ENCODE data around the gene LRCH4.

LRCH4 gene

DNA sequence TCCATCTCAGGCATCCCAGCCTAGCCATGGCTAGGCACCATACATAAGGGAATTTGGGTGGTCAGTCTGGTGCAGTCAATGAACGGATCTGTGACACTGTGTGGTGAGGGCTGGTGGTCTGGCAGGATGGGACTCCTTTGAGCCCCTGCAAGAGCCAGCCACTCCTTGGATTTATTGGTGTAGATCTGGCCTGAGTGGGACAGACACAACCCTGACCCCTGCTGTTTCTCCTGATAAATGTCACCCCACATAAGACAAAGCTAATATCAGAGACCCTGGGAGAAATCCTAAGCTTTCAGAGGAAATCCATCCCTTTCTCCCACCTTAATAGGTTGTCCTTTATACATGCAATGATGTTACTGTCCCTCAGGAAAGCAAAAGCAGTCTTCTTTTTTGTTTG lies 2.5 kb upstream of the LRCH4 start:
- H3K36me3 ChIP-seq (replicated peaks in 1 of 2; ENCODE audit: control insufficient read depth in 2 of 2, insufficient read depth in 2 of 2, low read length in 2 of 2), result peaks cover 0 to 5% of the 10 kb centered on the region in 2 donors
- no peak overlapping the region for H4K91ac ChIP-seq (ENCODE audit: low read depth, low read length, poor library complexity)
- no peak overlapping the region for H3K9ac ChIP-seq (ENCODE audit: low read depth, low read length, poor library complexity)
- no peak overlapping the region for H2BK12ac ChIP-seq (ENCODE audit: low read length)
- WGBS, 2 donors (ENCODE audit: extremely low coverage in 2 of 2, insufficient read length in 2 of 2, insufficient replicate concordance in 1 of 2), result no CpG with 5 or more reads among the region's 1 CpG
- no peak overlapping the region for H3K23ac ChIP-seq (ENCODE audit: low read depth, low read length, poor library complexity)
- H3K4me3 ChIP-seq (ENCODE audit: low read length in 2 of 2), result no peak overlapping the region
- H2BK15ac ChIP-seq (ENCODE audit: low read length), result no peak overlapping the region
- H2AK5ac ChIP-seq (ENCODE audit: low read depth, low read length), result no peak overlapping the region
- no peak overlapping the region for H3K4ac ChIP-seq (ENCODE audit: low read length)
- H3K4me1 ChIP-seq (ENCODE audit: control insufficient read depth in 2 of 2, insufficient read depth in 1 of 2, low read depth in 1 of 2, low read length in 2 of 2), result peaks cover 22 to 32% of the 10 kb centered on the region in 2 donors
- H4K8ac ChIP-seq (ENCODE audit: low read depth, low read length), result no peak overlapping the region
- H2BK5ac ChIP-seq (ENCODE audit: low read length), result no peak overlapping the region
- DNase-seq (ENCODE audit: low spot score), result no peak
- H3K27me3 ChIP-seq (ENCODE audit: control insufficient read depth in 3 of 3, insufficient read depth in 3 of 3, low read depth in 1 of 3, low read length in 3 of 3), result no peaks in the 10 kb centered on the region
- no peaks in the 10 kb centered on the region for H3K9me3 ChIP-seq (replicated peaks in 1 of 2; ENCODE audit: control insufficient read depth in 2 of 2, insufficient read depth in 1 of 2, low read depth in 1 of 2, low read length in 2 of 2)
- no peak overlapping the region for H3K14ac ChIP-seq (ENCODE audit: low read length)
- peaks cover 3% of the 10 kb centered on the region for H3K79me1 ChIP-seq (ENCODE audit: low read depth, low read length)
- peak overlapping the region; percentile 11 for H3K27ac ChIP-seq (replicated peaks; ENCODE audit: low read length)
- H3K18ac ChIP-seq (ENCODE audit: low read length), result no peak overlapping the region
- no peak overlapping the region for H2BK120ac ChIP-seq (ENCODE audit: low read depth, low read length)
- no peak overlapping the region for H2AFZ ChIP-seq (ENCODE audit: low read length)
- H3K4me2 ChIP-seq (ENCODE audit: insufficient read depth, low read length, poor library complexity, severe bottlenecking), result no peak overlapping the region

DNA sequence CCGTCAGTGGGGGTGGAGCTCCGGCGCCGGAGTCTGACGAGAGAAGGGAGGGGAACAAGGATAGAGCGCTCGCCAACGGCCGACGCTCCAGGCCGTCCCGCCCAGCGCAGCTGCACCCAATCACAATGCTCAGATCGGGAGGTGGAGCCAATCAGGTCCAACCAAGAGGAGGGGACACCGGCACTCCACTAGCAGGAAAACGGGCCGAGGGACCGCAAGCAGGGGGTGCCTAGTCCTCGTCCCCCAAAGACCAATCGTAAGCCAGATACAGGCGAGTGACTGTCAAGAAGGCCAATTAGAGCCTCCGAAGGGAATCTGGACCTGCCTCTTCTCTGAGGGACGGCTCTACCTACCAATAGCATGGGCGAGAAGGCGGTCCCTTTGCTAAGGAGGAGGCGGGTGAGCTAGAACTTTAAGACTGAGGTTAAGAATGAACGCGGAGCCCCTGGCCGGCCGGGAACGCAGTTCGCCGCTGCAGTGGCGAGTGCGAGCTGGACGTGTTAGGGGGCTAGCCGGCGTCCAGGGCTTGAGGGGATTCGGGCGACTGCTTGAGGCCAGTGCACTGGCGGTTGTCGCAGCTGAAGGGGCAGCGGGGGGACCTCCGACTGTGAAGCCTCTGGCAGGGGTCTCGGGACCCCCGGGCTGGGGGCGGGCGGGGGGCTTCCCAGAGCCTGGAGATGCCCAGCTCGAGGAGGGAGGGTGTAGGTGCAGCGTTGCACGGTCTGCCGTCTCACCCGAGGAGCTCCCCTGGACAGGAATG lies 517 bp upstream of the LRCH4 start, which contains the start of gene FBXO24:
TSS of gene FBXO24 (plus strand) at position 63 of the 760 bp plus-strand sequence. CDS start at position 361, 298 bp downstream.
- peak within 1 kb of the TSS; percentile 99 for H3K23ac ChIP-seq (ENCODE audit: low read depth, low read length, poor library complexity)
- H4K8ac ChIP-seq (ENCODE audit: low read depth, low read length), result no peak within 1 kb of the TSS
- H2BK12ac ChIP-seq (ENCODE audit: low read length), result no peak within 1 kb of the TSS
- H2BK15ac ChIP-seq (ENCODE audit: low read length), result peak within 1 kb of the TSS; percentile 86
- peak within 1 kb of the TSS; percentile 91 for H2BK5ac ChIP-seq (ENCODE audit: low read length)
- peak within 1 kb of the TSS; percentile 82 for H2AFZ ChIP-seq (ENCODE audit: low read length)
- H3K4me2 ChIP-seq (ENCODE audit: insufficient read depth, low read length, poor library complexity, severe bottlenecking), result peak within 1 kb of the TSS; percentile 97
- H3K27me3 ChIP-seq (ENCODE audit: control insufficient read depth in 3 of 3, insufficient read depth in 3 of 3, low read depth in 1 of 3, low read length in 3 of 3), result no peaks in the 10 kb centered on the region
- no CpG with 5 or more reads among the region's 53 CpGs for WGBS, 2 donors (ENCODE audit: extremely low coverage in 2 of 2, insufficient read length in 2 of 2, insufficient replicate concordance in 1 of 2)
- H2BK120ac ChIP-seq (ENCODE audit: low read depth, low read length), result peak within 1 kb of the TSS; percentile 47
- peaks cover 3% of the 10 kb centered on the region for H3K79me1 ChIP-seq (ENCODE audit: low read depth, low read length)
- H2AK5ac ChIP-seq (ENCODE audit: low read depth, low read length), result peak within 1 kb of the TSS; percentile 73
- H3K14ac ChIP-seq (ENCODE audit: low read length), result peak within 1 kb of the TSS; percentile 85
- H4K91ac ChIP-seq (ENCODE audit: low read depth, low read length, poor library complexity), result no peak within 1 kb of the TSS
- peaks cover 9 to 24% of the 10 kb centered on the region in 2 donors for H3K36me3 ChIP-seq (replicated peaks in 1 of 2; ENCODE audit: control insufficient read depth in 2 of 2, insufficient read depth in 2 of 2, low read length in 2 of 2)
- no peak within 1 kb of the TSS for H3K4ac ChIP-seq (ENCODE audit: low read length)
- peak within 1 kb of the TSS; percentile 88 for H3K27ac ChIP-seq (replicated peaks; ENCODE audit: low read length)
- peak within 1 kb of the TSS; percentile 91 to 97 for H3K4me3 ChIP-seq (ENCODE audit: low read length in 2 of 2)
- H3K4me1 ChIP-seq (ENCODE audit: control insufficient read depth in 2 of 2, insufficient read depth in 1 of 2, low read depth in 1 of 2, low read length in 2 of 2), result peaks cover 25 to 32% of the 10 kb centered on the region in 2 donors
- peak; percentile 100 for DNase-seq (ENCODE audit: low spot score)
- no peaks in the 10 kb centered on the region for H3K9me3 ChIP-seq (replicated peaks in 1 of 2; ENCODE audit: control insufficient read depth in 2 of 2, insufficient read depth in 1 of 2, low read depth in 1 of 2, low read length in 2 of 2)
- H3K18ac ChIP-seq (ENCODE audit: low read length), result peak within 1 kb of the TSS; percentile 99
- peak within 1 kb of the TSS; percentile 99 for H3K9ac ChIP-seq (ENCODE audit: low read depth, low read length, poor library complexity)

- H3K4me1 ChIP-seq (ENCODE audit: control insufficient read depth in 2 of 2, insufficient read depth in 1 of 2, low read depth in 1 of 2, low read length in 2 of 2), result peaks cover 25% of the 10 kb centered on the region in 2 donors
- peak overlapping the region; percentile 63 for H2AK5ac ChIP-seq (ENCODE audit: low read depth, low read length)
- peak overlapping the region; percentile 56 for H3K9ac ChIP-seq (ENCODE audit: low read depth, low read length, poor library complexity)
- no peak overlapping the region for H2BK12ac ChIP-seq (ENCODE audit: low read length)
- peak overlapping the region; percentile 62 for H3K18ac ChIP-seq (ENCODE audit: low read length)
- no peak overlapping the region for H2BK120ac ChIP-seq (ENCODE audit: low read depth, low read length)
- peaks cover 0 to 5% of the 10 kb centered on the region in 2 donors for H3K9me3 ChIP-seq (replicated peaks in 1 of 2; ENCODE audit: control insufficient read depth in 2 of 2, insufficient read depth in 1 of 2, low read depth in 1 of 2, low read length in 2 of 2)
- H4K91ac ChIP-seq (ENCODE audit: low read depth, low read length, poor library complexity), result no peak overlapping the region
- H3K27me3 ChIP-seq (ENCODE audit: control insufficient read depth in 3 of 3, insufficient read depth in 3 of 3, low read depth in 1 of 3, low read length in 3 of 3), result no peaks in the 10 kb centered on the region
- H3K23ac ChIP-seq (ENCODE audit: low read depth, low read length, poor library complexity), result no peak overlapping the region
- peaks cover 19 to 40% of the 10 kb centered on the region in 2 donors for H3K36me3 ChIP-seq (replicated peaks in 1 of 2; ENCODE audit: control insufficient read depth in 2 of 2, insufficient read depth in 2 of 2, low read length in 2 of 2)
- no peak overlapping the region for H4K8ac ChIP-seq (ENCODE audit: low read depth, low read length)
- H2BK15ac ChIP-seq (ENCODE audit: low read length), result no peak overlapping the region
- H3K4me2 ChIP-seq (ENCODE audit: insufficient read depth, low read length, poor library complexity, severe bottlenecking), result peak overlapping the region; percentile 97
- no CpG with 5 or more reads among the region's 20 CpGs for WGBS, 2 donors (ENCODE audit: extremely low coverage in 2 of 2, insufficient read length in 2 of 2, insufficient replicate concordance in 1 of 2)
- H3K27ac ChIP-seq (replicated peaks; ENCODE audit: low read length), result peak overlapping the region; percentile 88
- peak overlapping the region; percentile 91 to 97 for H3K4me3 ChIP-seq (ENCODE audit: low read length in 2 of 2)
- DNase-seq (ENCODE audit: low spot score), result peak; percentile 74
- H3K4ac ChIP-seq (ENCODE audit: low read length), result no peak overlapping the region
- H2BK5ac ChIP-seq (ENCODE audit: low read length), result no peak overlapping the region
- H3K79me1 ChIP-seq (ENCODE audit: low read depth, low read length), result peaks cover 3% of the 10 kb centered on the region
- no peak overlapping the region for H3K14ac ChIP-seq (ENCODE audit: low read length)
- H2AFZ ChIP-seq (ENCODE audit: low read length), result no peak overlapping the region
These were observed 1.0 kb downstream of the LRCH4 start for GRCh38 chr7:100584683-100585510.
